ENCODE measurements around the gene UNC5B. TPM values are rescaled to one million over a fixed set of nuclear protein-coding genes. Genes with fewer than 3 reads are reported as not detected.

Gene UNC5B
- polyA plus RNA-seq, 3 donors, result 0.04 to 0.72 TPM; not detected in 1

- Histone ChIP-seq H4K20me1 (ENCODE audit: insufficient read depth, low read length) (no peaks in the 10 kb centered on the region), H3K9ac (ENCODE audit: insufficient read depth, low read length, poor library complexity, severe bottlenecking) (no peak overlapping the region), H3K27ac (ENCODE audit: low read depth in 1 of 2, low read length in 2 of 2) (no peak overlapping the region), H2AFZ (ENCODE audit: insufficient read depth, low read depth, low read length, poor library complexity, severe bottlenecking) (no peak overlapping the region), H3K27me3 (ENCODE audit: control insufficient read depth in 2 of 2, insufficient read depth in 2 of 2, low read length in 2 of 2) (no peaks in the 10 kb centered on the region), H3K4me1 (ENCODE audit: control insufficient read depth in 1 of 2, insufficient read depth in 2 of 2, low read length in 2 of 2) (peaks cover 18 to 25% of the 10 kb centered on the region in 2 donors), H3K79me2 (ENCODE audit: insufficient read depth, low read length) (no peaks in the 10 kb centered on the region), H3K9me3 (replicated peaks in 1 of 2; ENCODE audit: control insufficient read depth in 1 of 2, insufficient read depth in 1 of 2, low read length in 2 of 2) (no peaks in the 10 kb centered on the region), H3K4me3 (replicated peaks in 1 of 3; ENCODE audit: low read depth in 2 of 3, low read length in 3 of 3) (no peak overlapping the region), H3K36me3 (replicated peaks in 1 of 2; ENCODE audit: control insufficient read depth in 1 of 2, insufficient read depth in 2 of 2, low read length in 2 of 2) (no peaks in the 10 kb centered on the region), H3K4me2 (replicated peaks; ENCODE audit: extremely low read depth, low read length, poor library complexity, severe bottlenecking) (no peak overlapping the region)
- intact Hi-C loops (cut with micrococcal nuclease), result no loop called here
- Mint-ChIP-seq H3K36me3 (no peaks in the 10 kb centered on the region), H3K4me1 (peaks cover 22% of the 10 kb centered on the region), H3K27me3 (ENCODE audit: low read depth in 3 of 3) (peaks cover 0 to 1% (median 0%) of the 10 kb centered on the region in 3 donors), H3K4me3 (no peak overlapping the region), H3K27ac (no peak overlapping the region), H3K9me3 (peaks cover 0 to 2% (median 0%) of the 10 kb centered on the region in 7 donors)
- DNase-seq, result no peak
- WGBS (ENCODE audit: insufficient coverage), result 94% methylated on average over 3 of the region's 5 CpGs
- TF ChIP-seq CTCF (IDR thresholded peaks at IDR 0.05), result no peak
Measured at GRCh38 chr10:71273506-71273905, 61.1 kb downstream of the UNC5B start.

- WGBS (ENCODE audit: insufficient coverage), result 46% methylated on average over 11 of the region's 11 CpGs
- Histone ChIP-seq H2AFZ (ENCODE audit: insufficient read depth, low read depth, low read length, poor library complexity, severe bottlenecking) (no peak overlapping the region), H4K20me1 (ENCODE audit: insufficient read depth, low read length) (no peaks in the 10 kb centered on the region), H3K27me3 (ENCODE audit: control insufficient read depth in 2 of 2, insufficient read depth in 2 of 2, low read length in 2 of 2) (no peaks in the 10 kb centered on the region), H3K4me3 (replicated peaks in 1 of 3; ENCODE audit: low read depth in 2 of 3, low read length in 3 of 3) (no peak overlapping the region), H3K4me2 (replicated peaks; ENCODE audit: extremely low read depth, low read length, poor library complexity, severe bottlenecking) (no peak overlapping the region), H3K4me1 (ENCODE audit: control insufficient read depth in 1 of 2, insufficient read depth in 2 of 2, low read length in 2 of 2) (peaks cover 32 to 41% of the 10 kb centered on the region in 2 donors), H3K79me2 (ENCODE audit: insufficient read depth, low read length) (no peaks in the 10 kb centered on the region), H3K27ac (ENCODE audit: low read depth in 1 of 2, low read length in 2 of 2) (no peak overlapping the region), H3K9me3 (replicated peaks in 1 of 2; ENCODE audit: control insufficient read depth in 1 of 2, insufficient read depth in 1 of 2, low read length in 2 of 2) (no peaks in the 10 kb centered on the region), H3K36me3 (replicated peaks in 1 of 2; ENCODE audit: control insufficient read depth in 1 of 2, insufficient read depth in 2 of 2, low read length in 2 of 2) (no peaks in the 10 kb centered on the region), H3K9ac (ENCODE audit: insufficient read depth, low read length, poor library complexity, severe bottlenecking) (no peak overlapping the region)
- Mint-ChIP-seq H3K27ac (peak overlapping the region in 1 of 7 donors; percentile 70), H3K9me3 (peaks cover 0 to 2% (median 0%) of the 10 kb centered on the region in 7 donors), H3K27me3 (ENCODE audit: low read depth in 3 of 3) (peaks cover 0 to 2% (median 0%) of the 10 kb centered on the region in 3 donors), H3K4me3 (no peak overlapping the region), H3K36me3 (no peaks in the 10 kb centered on the region), H3K4me1 (peaks cover 33% of the 10 kb centered on the region)
- peak in 1 of 3 donors; percentile 9 for DNase-seq
- intact Hi-C loops (cut with micrococcal nuclease), result no loop called here
- no peak for TF ChIP-seq CTCF (IDR thresholded peaks at IDR 0.05)
Measured at GRCh38 chr10:71274901-71275796, 62.8 kb downstream of the UNC5B start.

Data from CD14-positive monocyte (primary cell).